Sigmoid colon (tissue), 3 donors: Measurements from ENCODE around the gene RIMKLA.

Source experiments
- CTCF ChIP-seq, 4 experiments: fragments of 450-650 bp in 3 of 4; fragments of 200-600 bp in 1 of 4; IDR thresholded peaks; one replicate each; pipeline ENCODE4 v1.5.1; 2016 to 2019; ENCODE audit warnings: antibody characterized with exemption in 4 of 4, mild to moderate bottlenecking in 3 of 4, moderate library complexity in 2 of 4
- POLR2A ChIP-seq, 2 donors: fragments of 450-650 bp; IDR thresholded peaks; one replicate each; pipeline ENCODE4 v1.6.1; 2016; ENCODE audit warnings: antibody characterized with exemption in 2 of 2, mild to moderate bottlenecking in 2 of 2, moderate library complexity in 2 of 2

GRCh38 chr1:42456754-42457089 is 76.1 kb downstream of the RIMKLA start:
- no peak for TF ChIP-seq CTCF (IDR thresholded peaks at IDR 0.05)
- no peak for TF ChIP-seq POLR2A (IDR thresholded peaks at IDR 0.05)
